AG10803 (cell line): ENCODE results near the gene CYBC1.

ENCODE experiments used
- DNase-seq: peaks from one replicate; pipeline ENCODE4 v3.0.0; 2010; ENCODE audit warnings: low read depth
- H3K4me3 ChIP-seq: 2 replicates; pipeline ENCODE4 v1.5.1; 2011; ENCODE audit warnings: mild to moderate bottlenecking, low read length, control low read depth
- CTCF ChIP-seq: conservative IDR thresholded peaks from 2 replicates; pipeline ENCODE4 v1.5.1; 2011; ENCODE audit warnings: mild to moderate bottlenecking, low read length, control low read depth, inconsistent platforms

The CYBC1 gene

GRCh38 chr17:82493226-82493781, 42.8 kb upstream of the CYBC1 start:
- no peak overlapping the region for H3K4me3 ChIP-seq
- no peak for TF ChIP-seq CTCF
- no peak for DNase-seq

- no peak for TF ChIP-seq CTCF
- DNase-seq = peak; percentile 70
Measured at GRCh38 chr17:82492643-82493225, 42.2 kb upstream of the CYBC1 start.

GRCh38 chr17:82491533-82491932, 41.0 kb upstream of the CYBC1 start:
- no peak for TF ChIP-seq CTCF
- no peak overlapping the region for H3K4me3 ChIP-seq
- no peak for DNase-seq

More at GRCh38 chr17:82492643-82493225, 42.2 kb upstream of the CYBC1 start:
- no peak overlapping the region for H3K4me3 ChIP-seq

- TF ChIP-seq CTCF = no peak
- H3K4me3 ChIP-seq = no peak overlapping the region
- no peak for DNase-seq
Measured at GRCh38 chr17:82491196-82491530, 40.6 kb upstream of the CYBC1 start.

- no peak for DNase-seq
- TF ChIP-seq CTCF = no peak
- no peak overlapping the region for H3K4me3 ChIP-seq
Measured at GRCh38 chr17:82490512-82491195, 40.1 kb upstream of the CYBC1 start.

GRCh38 chr17:82489851-82490511, 39.4 kb upstream of the CYBC1 start:
- H3K4me3 ChIP-seq = no peak overlapping the region
- TF ChIP-seq CTCF = no peak
- DNase-seq = no peak

GRCh38 chr17:82489117-82489516, 38.6 kb upstream of the CYBC1 start:
- TF ChIP-seq CTCF = no peak
- DNase-seq = peak; percentile 84
- H3K4me3 ChIP-seq = no peak overlapping the region
